Measurements from ENCODE around the gene PTPRN.
A peak's percentile ranks its signal among the peaks of the same experiment; 100 is the strongest.
"Not testable (repeated sequence)": the region's sequence is repeated elsewhere in the genome, so short reads cannot be mapped to it uniquely, and the experiment has no call there.

PTPRN gene

DNA sequence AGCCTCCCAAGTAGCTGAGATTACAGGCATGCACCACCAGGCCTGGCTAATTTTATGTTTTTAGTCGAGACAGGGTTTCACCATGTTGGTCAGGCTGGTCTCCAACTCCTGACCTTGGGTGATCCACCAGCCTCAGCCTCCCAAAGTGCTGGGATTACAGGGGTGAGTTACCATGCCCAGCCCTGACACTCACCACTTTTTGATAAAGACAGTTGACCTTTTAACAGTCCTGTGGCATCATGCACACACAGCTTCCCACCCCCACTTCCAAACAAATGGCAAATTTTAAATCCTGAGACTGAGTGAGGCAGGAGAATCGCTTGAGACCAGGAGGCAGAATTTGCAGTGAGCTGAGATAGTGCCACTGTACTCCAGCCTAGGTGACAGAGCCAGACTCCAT is 36.2 kb downstream of the PTPRN start:
- H3K4me3 Mint-ChIP-seq: no peak overlapping the region
- H3K4me1 Mint-ChIP-seq (ENCODE audit: low read depth): peaks cover 9% of the 10 kb centered on the region
- no peaks in the 10 kb centered on the region for H3K9me3 Mint-ChIP-seq
- H3K27ac Mint-ChIP-seq: no peak overlapping the region
- H3K36me3 Mint-ChIP-seq (ENCODE audit: low read depth): no peaks in the 10 kb centered on the region
- peaks cover 10% of the 10 kb centered on the region for H3K27me3 Mint-ChIP-seq (ENCODE audit: low read depth)

- no peak overlapping the region for H3K27ac Mint-ChIP-seq
- peaks cover 3% of the 10 kb centered on the region for H3K4me1 Mint-ChIP-seq (ENCODE audit: low read depth)
- H3K36me3 Mint-ChIP-seq (ENCODE audit: low read depth): no peaks in the 10 kb centered on the region
- no peaks in the 10 kb centered on the region for H3K9me3 Mint-ChIP-seq
- peaks cover 10% of the 10 kb centered on the region for H3K27me3 Mint-ChIP-seq (ENCODE audit: low read depth)
- H3K4me3 Mint-ChIP-seq: no peak overlapping the region
Observed at GRCh38 chr2:219272356-219272755, 36.8 kb downstream of the PTPRN start.

DNA sequence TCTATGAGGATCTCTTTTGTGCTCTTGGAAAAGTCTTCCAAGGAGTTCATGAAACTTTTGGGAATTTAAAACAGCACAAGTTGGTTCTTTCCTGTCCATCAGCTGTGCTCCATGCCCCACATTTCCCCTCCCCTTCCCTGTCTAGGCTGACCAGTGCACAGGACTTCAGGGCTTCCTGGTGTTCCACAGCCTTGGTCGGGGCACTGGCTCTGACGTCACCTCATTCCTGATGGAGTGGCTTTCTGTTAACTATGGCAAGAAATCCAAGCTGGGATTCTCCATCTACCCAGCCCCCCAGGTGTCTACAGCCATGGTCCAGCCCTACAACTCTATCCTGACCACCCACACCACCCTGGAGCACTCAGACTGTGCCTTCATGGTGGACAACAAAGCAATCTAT is 38.2 kb downstream of the PTPRN start:
- Mint-ChIP-seq H3K4me3 (no peak overlapping the region), H3K27me3 (ENCODE audit: low read depth) (peaks cover 10% of the 10 kb centered on the region), H3K4me1 (ENCODE audit: low read depth) (no peaks in the 10 kb centered on the region), H3K27ac (no peak overlapping the region), H3K9me3 (no peaks in the 10 kb centered on the region), H3K36me3 (ENCODE audit: low read depth) (no peaks in the 10 kb centered on the region)

GRCh38 chr2:219270055-219270372 is 39.2 kb downstream of the PTPRN start:
- H3K36me3 Mint-ChIP-seq (ENCODE audit: low read depth): no peaks in the 10 kb centered on the region
- no peaks in the 10 kb centered on the region for H3K4me1 Mint-ChIP-seq (ENCODE audit: low read depth)
- H3K4me3 Mint-ChIP-seq: no peak overlapping the region
- peaks cover 10% of the 10 kb centered on the region for H3K27me3 Mint-ChIP-seq (ENCODE audit: low read depth)
- H3K27ac Mint-ChIP-seq: no peak overlapping the region
- H3K9me3 Mint-ChIP-seq: no peaks in the 10 kb centered on the region

- Mint-ChIP-seq H3K9me3 (no peaks in the 10 kb centered on the region), H3K36me3 (ENCODE audit: low read depth) (no peaks in the 10 kb centered on the region), H3K27ac (no peak overlapping the region), H3K4me1 (ENCODE audit: low read depth) (no peaks in the 10 kb centered on the region), H3K4me3 (no peak overlapping the region), H3K27me3 (ENCODE audit: low read depth) (peaks cover 6% of the 10 kb centered on the region)
Observed at GRCh38 chr2:219269362-219270054, 39.7 kb downstream of the PTPRN start.

DNA sequence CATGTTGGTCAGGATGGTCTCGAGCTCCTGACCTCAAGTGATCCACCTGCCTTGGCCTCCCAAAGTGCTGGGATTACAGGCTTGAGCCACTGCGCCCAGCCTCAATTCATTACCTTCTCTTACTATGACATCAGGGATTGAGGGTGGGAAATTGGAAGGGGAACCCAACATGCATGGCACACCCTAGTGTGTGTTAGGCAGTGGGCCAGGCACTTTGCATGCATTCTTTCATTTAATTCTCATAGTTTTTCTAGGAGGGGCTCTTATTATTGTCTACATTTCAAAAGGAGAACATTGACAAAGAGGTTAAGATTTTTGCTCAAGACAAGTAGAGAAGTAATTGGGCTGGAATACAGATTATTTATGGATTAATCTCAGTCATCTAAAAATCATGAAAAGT is 40.9 kb downstream of the PTPRN start:
- H3K27me3 Mint-ChIP-seq (ENCODE audit: low read depth): peaks cover 6% of the 10 kb centered on the region
- H3K9me3 Mint-ChIP-seq: no peaks in the 10 kb centered on the region
- H3K4me3 Mint-ChIP-seq: no peak overlapping the region
- H3K27ac Mint-ChIP-seq: no peak overlapping the region
- H3K4me1 Mint-ChIP-seq (ENCODE audit: low read depth): no peaks in the 10 kb centered on the region
- no peaks in the 10 kb centered on the region for H3K36me3 Mint-ChIP-seq (ENCODE audit: low read depth)

DNA sequence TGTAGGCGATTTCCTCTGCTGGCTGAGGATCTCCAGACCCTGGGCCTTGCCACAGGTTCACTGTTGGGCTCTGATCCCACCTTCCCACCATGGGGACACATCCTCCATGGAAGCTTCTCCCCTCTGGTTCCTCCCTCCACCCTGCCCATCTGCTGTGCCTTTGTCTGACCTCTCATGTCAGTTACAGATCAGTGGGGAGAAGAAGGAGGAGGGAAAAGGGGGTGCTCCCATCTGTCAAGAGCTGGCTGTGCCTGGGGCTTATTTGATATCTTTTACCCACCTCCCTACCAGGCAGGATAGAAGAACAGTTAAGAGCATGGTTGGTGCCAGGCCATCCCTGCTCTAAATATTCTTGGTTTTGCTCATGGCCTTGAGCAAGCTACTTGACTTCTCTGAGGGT is 42.3 kb downstream of the PTPRN start:
- H3K27me3 Mint-ChIP-seq (ENCODE audit: low read depth): peaks cover 9% of the 10 kb centered on the region
- H3K4me1 Mint-ChIP-seq (ENCODE audit: low read depth): no peaks in the 10 kb centered on the region
- H3K4me3 Mint-ChIP-seq: no peak overlapping the region
- H3K27ac Mint-ChIP-seq: no peak overlapping the region
- H3K9me3 Mint-ChIP-seq: no peaks in the 10 kb centered on the region
- no peaks in the 10 kb centered on the region for H3K36me3 Mint-ChIP-seq (ENCODE audit: low read depth)

DNA sequence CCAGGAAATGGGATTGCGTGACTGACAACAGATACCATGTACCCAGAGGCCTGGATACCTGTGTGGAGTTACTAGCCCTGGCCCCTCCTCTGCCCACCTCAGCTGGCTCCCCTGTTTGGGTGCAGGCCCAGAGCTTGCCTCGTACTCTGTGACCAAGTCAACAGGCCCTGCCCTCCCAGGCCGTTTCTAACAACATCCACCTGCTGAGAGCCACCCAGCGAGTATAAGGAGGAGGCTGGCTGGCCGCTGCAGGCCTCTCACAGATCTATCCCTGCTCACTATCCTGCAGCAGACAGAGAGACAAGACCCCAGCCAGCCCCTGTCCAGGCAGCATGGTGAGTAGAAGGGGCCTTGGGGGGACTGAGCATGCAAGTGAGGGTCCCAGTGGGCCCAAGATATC is 43.0 kb downstream of the PTPRN start:
- Mint-ChIP-seq H3K27ac (no peak overlapping the region), H3K36me3 (ENCODE audit: low read depth) (no peaks in the 10 kb centered on the region), H3K4me3 (no peak overlapping the region), H3K27me3 (ENCODE audit: low read depth) (peaks cover 14% of the 10 kb centered on the region), H3K9me3 (no peaks in the 10 kb centered on the region), H3K4me1 (ENCODE audit: low read depth) (no peaks in the 10 kb centered on the region)

DNA sequence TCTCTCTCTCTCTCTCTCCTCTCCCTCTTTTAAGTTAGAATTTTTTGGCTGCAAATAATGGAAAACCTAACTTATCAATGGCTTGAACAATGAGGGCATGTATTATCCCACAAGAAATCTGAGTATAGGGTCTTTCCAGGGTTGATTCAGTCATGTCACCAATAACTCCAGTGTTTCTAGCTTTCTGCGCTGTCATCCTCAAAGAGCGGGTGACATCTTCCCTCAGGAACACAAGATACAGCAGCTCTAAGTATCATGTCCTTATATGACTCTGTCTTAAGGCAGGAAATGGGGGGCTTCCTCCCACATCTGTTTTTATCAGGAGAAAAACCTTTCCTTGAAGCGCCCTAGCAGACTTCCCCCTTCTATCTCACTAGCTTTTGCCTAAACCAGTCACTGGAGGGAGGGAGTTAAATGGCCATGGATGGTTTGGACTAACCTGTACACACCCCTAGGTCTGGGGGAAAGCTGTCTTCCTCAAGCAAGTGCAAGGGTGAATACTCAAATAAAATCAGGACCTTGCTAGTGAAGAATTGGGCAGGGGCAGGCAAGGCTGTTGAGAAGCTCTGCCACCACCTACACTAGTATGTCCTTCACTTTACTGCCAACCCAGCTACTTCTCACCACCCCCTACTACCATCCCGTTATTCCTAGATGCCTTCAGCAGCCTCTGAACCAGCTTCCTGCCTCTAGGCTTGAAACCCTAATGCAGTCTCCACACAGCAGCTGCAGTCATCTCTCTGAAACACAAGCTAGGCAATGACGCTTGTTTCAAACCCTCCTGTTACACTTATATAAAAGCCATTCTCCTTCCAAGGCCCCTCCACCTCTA is 48.0 kb downstream of the PTPRN start:
- Mint-ChIP-seq H3K27me3 (ENCODE audit: low read depth) (peaks cover 31% of the 10 kb centered on the region), H3K9me3 (no peaks in the 10 kb centered on the region), H3K27ac (no peak overlapping the region), H3K36me3 (ENCODE audit: low read depth) (no peaks in the 10 kb centered on the region), H3K4me3 (no peak overlapping the region), H3K4me1 (ENCODE audit: low read depth) (no peaks in the 10 kb centered on the region)

GRCh38 chr2:219258942-219259341 is 50.3 kb downstream of the PTPRN start:
- Mint-ChIP-seq H3K4me1 (ENCODE audit: low read depth) (peaks cover 11% of the 10 kb centered on the region), H3K27me3 (ENCODE audit: low read depth) (peaks cover 31% of the 10 kb centered on the region)
- not testable (repeated sequence) for H3K4me3 Mint-ChIP-seq; H3K9me3 Mint-ChIP-seq; H3K36me3 Mint-ChIP-seq (ENCODE audit: low read depth); H3K27ac Mint-ChIP-seq

- H3K27me3 Mint-ChIP-seq (ENCODE audit: low read depth): peaks cover 3% of the 10 kb centered on the region
- peaks cover 35% of the 10 kb centered on the region for H3K36me3 Mint-ChIP-seq (ENCODE audit: low read depth)
- peak overlapping the region; percentile 95 for H3K27ac Mint-ChIP-seq
- H3K4me3 Mint-ChIP-seq: peak overlapping the region; percentile 83
- H3K4me1 Mint-ChIP-seq (ENCODE audit: low read depth): peaks cover 35% of the 10 kb centered on the region
- H3K9me3 Mint-ChIP-seq: no peaks in the 10 kb centered on the region
Observed at GRCh38 chr2:219254590-219255201, 54.5 kb downstream of the PTPRN start.

GRCh38 chr2:219253753-219254589 is 55.2 kb downstream of the PTPRN start, which contains the start of gene TUBA4A:
Gene TUBA4A (minus strand): TSS chr2:219253918. CDS start chr2:219253858, 60 bp downstream.
- H3K4me1 Mint-ChIP-seq (ENCODE audit: low read depth): peaks cover 42% of the 10 kb centered on the region
- peaks cover 43% of the 10 kb centered on the region for H3K36me3 Mint-ChIP-seq (ENCODE audit: low read depth)
- H3K4me3 Mint-ChIP-seq: peak within 1 kb of the TSS; percentile 99
- no peaks in the 10 kb centered on the region for H3K9me3 Mint-ChIP-seq
- H3K27ac Mint-ChIP-seq: peak within 1 kb of the TSS; percentile 97
- no peaks in the 10 kb centered on the region for H3K27me3 Mint-ChIP-seq (ENCODE audit: low read depth)

- Mint-ChIP-seq H3K27me3 (ENCODE audit: low read depth) (no peaks in the 10 kb centered on the region), H3K36me3 (ENCODE audit: low read depth) (peaks cover 51% of the 10 kb centered on the region), H3K27ac (peak within 1 kb of the TSS; percentile 97), H3K9me3 (no peaks in the 10 kb centered on the region), H3K4me3 (peak within 1 kb of the TSS; percentile 99), H3K4me1 (ENCODE audit: low read depth) (peaks cover 50% of the 10 kb centered on the region)
Observed at GRCh38 chr2:219252900-219253752, 56.1 kb downstream of the PTPRN start, which contains the start of gene TUBA4B. Gene TUBA4B (plus strand): TSS chr2:219253243. CDS start chr2:219253408, 165 bp downstream.

All from T-helper 1 cell treated with Interleukin-12 subunit alpha and Interleukin-12 subunit beta and Interleukin-4 antibody, amounts not matched to agents 30 μg/mL and 1 μg/mL, for 36 hours (primary cell).